Karpas-422 (cell line): ENCODE data around the gene SMCP. TPM values are rescaled to one million over a fixed set of nuclear protein-coding genes. Genes with fewer than 3 reads are reported as not detected.

ENCODE experiments used
- DNase-seq: peaks from one replicate; pipeline ENCODE4 v3.0.0-alpha.2; 2015
- H2AFZ ChIP-seq: fragments of 200-600 bp; sonication (generic); 2 replicates; pipeline ENCODE4 v1.6.1; 2014; ENCODE audit warnings: antibody characterized with exemption, low read length, mixed read lengths
- H3K27ac ChIP-seq: fragments of 200-600 bp; sonication (generic); 2 replicates; pipeline ENCODE4 v1.5.1; 2014; ENCODE audit warnings: mild to moderate bottlenecking, low read length, moderate library complexity
- H3K27me3 ChIP-seq: fragments of 200-600 bp; sonication (generic); 2 replicates; pipeline ENCODE4 v1.6.1; 2014; ENCODE audit warnings: low read length, mixed read lengths
- H3K36me3 ChIP-seq: fragments of 200-600 bp; sonication (generic); 2 replicates; pipeline ENCODE4 v1.6.1; 2014; ENCODE audit warnings: low read length, mixed read lengths; ENCODE audit not compliant: insufficient read depth
- H3K4me1 ChIP-seq: fragments of 200-600 bp; sonication (generic); 2 replicates; pipeline ENCODE4 v1.6.1; 2014; ENCODE audit warnings: mild to moderate bottlenecking, low read length, mixed read lengths
- H3K4me2 ChIP-seq: fragments of 200-600 bp; sonication (generic); 2 replicates; pipeline ENCODE4 v1.6.1; 2014; ENCODE audit warnings: low read length, low read depth, mild to moderate bottlenecking; ENCODE audit not compliant: poor library complexity, severe bottlenecking
- H3K4me3 ChIP-seq: fragments of 200-600 bp; sonication (generic); 2 replicates; pipeline ENCODE4 v1.5.1; 2014; ENCODE audit warnings: mild to moderate bottlenecking, antibody characterized with exemption, low read length, mixed read lengths
- H3K79me2 ChIP-seq: fragments of 200-600 bp; sonication (generic); 2 replicates; pipeline ENCODE4 v1.6.1; 2014; ENCODE audit warnings: mild to moderate bottlenecking, low read length, mixed read lengths
- H3K9ac ChIP-seq: fragments of 200-600 bp; sonication (generic); 2 replicates; pipeline ENCODE4 v1.6.0; 2014; ENCODE audit warnings: low read length
- H3K9me2 ChIP-seq: fragments of 200-600 bp; sonication (generic), shearing (Covaris generic); replicated peaks from 2 replicates; pipeline ENCODE4 v1.6.0; 2014; ENCODE audit warnings: mild to moderate bottlenecking, low read length, moderate library complexity; ENCODE audit not compliant: insufficient read depth
- H3K9me3 ChIP-seq: fragments of 300-700, 200-600 bp; sonication (generic); 2 replicates; pipeline ENCODE4 v1.6.1; 2014; ENCODE audit warnings: low read length, mixed read lengths
- H4K20me1 ChIP-seq: fragments of 200-600 bp; sonication (generic); 2 replicates; pipeline ENCODE4 v1.6.1; 2014; ENCODE audit warnings: mild to moderate bottlenecking, antibody characterized with exemption, low read length, low read depth; ENCODE audit not compliant: insufficient read depth
- total RNA-seq: library from RNA; depleted of rRNA; stranded (reverse); fragments of >200 nt; shearing (Covaris generic); gene quantifications from 2 replicates; pipeline ENCODE4 v1.2.3, GENCODE V29; 2014; ENCODE audit warnings: low replicate concordance

The SMCP gene
- total RNA-seq, 1 experiment from 2014 or later, result not detected

DNA sequence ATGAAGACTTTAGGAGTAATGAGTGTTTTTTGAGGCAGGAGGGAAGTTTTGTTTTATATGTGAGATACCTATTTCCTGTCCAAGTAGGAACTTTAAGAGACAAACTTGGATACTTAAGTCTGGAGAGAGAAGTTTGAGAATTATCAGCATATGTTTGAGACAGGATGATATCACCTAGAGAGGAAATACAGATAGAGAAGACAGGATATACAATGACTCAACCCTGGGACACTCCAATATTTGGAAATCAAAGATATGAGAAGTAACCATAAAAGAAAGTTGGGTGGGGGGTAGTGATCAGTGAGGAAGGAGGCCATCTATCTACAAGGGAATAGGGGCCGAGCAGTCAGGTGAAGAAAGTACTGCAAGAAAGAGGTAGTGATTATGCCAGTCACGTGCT lies 11.8 kb upstream of the SMCP start:
- Histone ChIP-seq H3K36me3 (no peaks in the 10 kb centered on the region), H2AFZ (no peak overlapping the region), H3K27ac (no peak overlapping the region), H4K20me1 (no peaks in the 10 kb centered on the region), H3K27me3 (no peaks in the 10 kb centered on the region), H3K4me1 (no peaks in the 10 kb centered on the region), H3K9me2 (no peaks in the 10 kb centered on the region), H3K9me3 (no peaks in the 10 kb centered on the region), H3K79me2 (no peaks in the 10 kb centered on the region), H3K4me3 (no peak overlapping the region), H3K4me2 (no peak overlapping the region), H3K9ac (no peak overlapping the region)
- no peak for DNase-seq

DNA sequence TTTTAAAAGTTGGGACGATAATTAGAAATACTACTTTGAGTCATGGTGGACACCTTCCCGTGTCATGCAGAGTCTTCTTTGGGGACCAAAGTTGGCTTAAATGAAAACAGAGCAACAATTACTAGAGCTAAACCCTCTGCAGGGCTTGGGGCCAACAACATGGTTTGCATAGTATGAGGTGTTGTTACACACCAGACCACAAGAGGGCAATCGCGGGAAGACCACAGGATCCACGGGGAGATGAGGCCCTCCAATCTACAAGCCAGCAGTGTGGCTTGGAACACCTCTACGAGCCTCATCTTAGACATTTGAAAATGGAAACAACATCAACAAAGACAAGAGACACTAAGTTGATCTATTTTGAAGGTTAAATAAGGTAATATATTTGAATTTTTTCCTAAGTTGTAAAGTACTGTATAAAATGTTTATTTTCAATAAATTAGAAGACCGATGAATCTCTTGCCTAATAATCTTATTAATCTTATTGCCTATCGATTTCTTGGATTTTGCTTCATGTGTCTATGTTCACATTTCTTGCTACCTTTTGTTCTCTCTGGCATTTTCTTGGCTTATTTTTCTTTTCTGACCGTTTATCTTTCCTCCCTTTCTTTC lies 8.2 kb upstream of the SMCP start:
- Histone ChIP-seq H3K36me3 (no peaks in the 10 kb centered on the region), H2AFZ (no peak overlapping the region), H3K4me2 (no peak overlapping the region), H4K20me1 (no peaks in the 10 kb centered on the region), H3K4me3 (no peak overlapping the region), H3K9me2 (no peaks in the 10 kb centered on the region), H3K27ac (no peak overlapping the region), H3K9ac (no peak overlapping the region), H3K9me3 (no peaks in the 10 kb centered on the region), H3K4me1 (peaks cover 5% of the 10 kb centered on the region; the same call in 1 of the 2 replicates), H3K79me2 (no peaks in the 10 kb centered on the region), H3K27me3 (no peaks in the 10 kb centered on the region)
- peak; percentile 89 for DNase-seq

DNA sequence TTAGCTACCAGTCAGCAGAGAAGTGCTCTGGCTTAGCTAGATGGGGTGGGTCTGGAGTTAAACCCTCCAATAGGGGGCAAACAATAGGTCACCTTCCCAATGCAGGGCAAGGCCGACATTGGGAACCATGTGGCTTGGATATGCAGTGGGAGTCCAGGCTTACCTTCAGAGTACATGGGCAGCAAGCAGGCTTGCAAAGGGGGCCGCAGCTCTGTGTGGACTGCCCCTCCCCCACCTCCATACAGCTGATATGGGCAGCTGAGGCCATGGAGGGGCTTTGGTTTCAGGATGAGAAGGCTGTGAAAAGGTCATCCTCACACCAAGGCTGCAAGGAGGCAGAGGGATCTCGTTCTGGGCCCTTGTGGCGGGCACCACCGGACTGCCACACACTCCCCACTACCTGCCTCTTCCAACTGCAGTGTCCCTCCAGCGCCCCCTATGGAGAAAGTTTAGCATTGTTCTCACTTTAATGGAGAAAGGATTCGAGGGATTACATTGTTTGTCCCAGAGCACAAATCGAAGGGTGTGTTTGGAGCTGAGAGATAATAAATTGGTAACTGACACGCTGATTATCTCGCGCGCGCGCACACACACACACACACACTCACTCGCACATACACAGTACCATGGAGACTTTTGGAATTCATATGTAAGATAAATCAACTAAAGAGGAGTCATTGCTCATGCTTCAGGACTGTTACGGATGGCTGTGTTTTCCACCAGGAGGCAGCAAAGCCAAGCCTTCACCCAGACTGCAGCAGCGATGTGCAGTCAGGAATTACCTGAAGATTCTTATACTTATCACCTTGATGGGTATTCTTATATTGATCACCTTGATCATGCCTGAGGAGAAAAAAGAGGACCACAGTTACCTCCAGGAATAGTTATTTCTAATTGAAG lies 7.0 kb upstream of the SMCP start:
- Histone ChIP-seq H2AFZ (no peak overlapping the region), H3K9me3 (no peaks in the 10 kb centered on the region), H3K4me2 (no peak overlapping the region), H3K27me3 (no peaks in the 10 kb centered on the region), H3K79me2 (no peaks in the 10 kb centered on the region), H3K4me1 (peaks cover 5% of the 10 kb centered on the region; the same call in 1 of the 2 replicates), H4K20me1 (no peaks in the 10 kb centered on the region), H3K27ac (no peak overlapping the region), H3K9me2 (no peaks in the 10 kb centered on the region), H3K9ac (no peak overlapping the region), H3K4me3 (no peak overlapping the region), H3K36me3 (no peaks in the 10 kb centered on the region)
- peak; percentile 79 for DNase-seq

DNA sequence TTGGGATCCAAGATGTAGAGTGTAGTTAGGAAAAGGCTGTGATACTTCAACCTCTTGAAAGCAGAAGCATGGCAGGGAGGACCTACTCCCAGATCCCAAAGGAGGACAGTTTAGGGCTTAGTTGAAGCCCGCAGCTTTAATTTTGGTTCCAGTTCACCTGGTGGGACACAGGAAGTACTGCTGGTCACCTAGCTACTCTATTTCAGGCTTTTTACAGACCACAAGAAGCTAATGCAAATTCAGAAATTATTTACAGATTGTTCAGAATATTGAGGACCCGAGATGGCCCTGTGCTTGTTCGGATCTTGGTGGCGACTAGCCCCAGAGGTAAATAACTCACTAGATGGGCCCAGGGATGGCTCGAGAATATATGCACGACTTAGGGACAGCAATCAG lies 6.4 kb upstream of the SMCP start:
- H3K4me1 ChIP-seq, result peaks cover 5% of the 10 kb centered on the region; the same call in 1 of the 2 replicates
- no peak for DNase-seq
- no peaks in the 10 kb centered on the region for H3K36me3 ChIP-seq
- H4K20me1 ChIP-seq, result no peaks in the 10 kb centered on the region
- H3K9ac ChIP-seq, result no peak overlapping the region
- no peaks in the 10 kb centered on the region for H3K79me2 ChIP-seq
- H3K27me3 ChIP-seq, result no peaks in the 10 kb centered on the region
- no peaks in the 10 kb centered on the region for H3K9me2 ChIP-seq
- no peak overlapping the region for H2AFZ ChIP-seq
- H3K4me2 ChIP-seq, result no peak overlapping the region
- H3K27ac ChIP-seq, result no peak overlapping the region
- no peak overlapping the region for H3K4me3 ChIP-seq
- H3K9me3 ChIP-seq, result no peaks in the 10 kb centered on the region

DNA sequence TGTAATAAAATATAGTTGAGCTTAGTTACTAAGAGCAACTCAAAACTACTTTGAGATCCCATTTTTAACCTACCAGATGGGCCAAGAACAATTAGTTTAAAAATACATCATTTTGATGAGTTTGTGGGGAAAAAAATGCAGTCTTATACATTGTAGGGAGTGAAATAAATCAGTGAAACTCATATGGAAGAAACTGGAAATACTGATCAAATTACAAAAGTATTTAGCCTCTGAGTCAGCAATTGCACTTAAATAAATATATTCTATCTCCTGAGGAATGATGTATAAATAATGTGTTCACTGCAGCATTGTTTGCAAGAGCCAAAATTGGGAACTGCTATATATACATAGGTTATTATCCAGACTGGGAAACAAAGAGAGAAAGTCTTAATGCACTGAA lies 4.6 kb upstream of the SMCP start:
- Histone ChIP-seq H3K9me2 (no peaks in the 10 kb centered on the region), H3K27ac (no peak overlapping the region), H3K9me3 (no peaks in the 10 kb centered on the region), H4K20me1 (no peaks in the 10 kb centered on the region), H2AFZ (no peak overlapping the region), H3K9ac (no peak overlapping the region), H3K36me3 (no peaks in the 10 kb centered on the region), H3K4me1 (peaks cover 5% of the 10 kb centered on the region; the same call in 1 of the 2 replicates), H3K27me3 (no peaks in the 10 kb centered on the region), H3K4me2 (no peak overlapping the region), H3K79me2 (no peaks in the 10 kb centered on the region), H3K4me3 (no peak overlapping the region)
- DNase-seq, result no peak

DNA sequence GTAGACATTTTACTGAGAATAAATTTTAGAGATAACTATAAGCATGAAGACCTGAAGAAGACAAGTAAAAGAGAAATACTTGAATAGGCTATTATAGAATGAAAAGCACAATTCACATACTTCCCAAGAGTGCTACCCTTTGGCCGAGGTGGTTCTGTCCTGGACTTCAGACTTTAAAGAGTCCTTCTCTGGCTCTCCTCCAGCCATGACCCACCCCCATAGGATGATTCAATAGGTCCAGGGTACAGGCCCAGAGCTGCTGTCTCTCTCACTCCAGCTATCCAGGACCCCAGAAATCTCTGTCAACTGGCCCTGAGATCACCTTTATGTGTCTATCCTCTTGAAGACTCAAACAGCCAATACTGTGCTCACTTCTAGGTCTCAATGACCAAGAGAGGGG lies 1.3 kb upstream of the SMCP start:
- Histone ChIP-seq H3K9ac (no peak overlapping the region), H3K9me2 (no peaks in the 10 kb centered on the region), H3K4me2 (no peak overlapping the region), H3K9me3 (no peaks in the 10 kb centered on the region), H3K27me3 (no peaks in the 10 kb centered on the region), H2AFZ (no peak overlapping the region), H3K36me3 (no peaks in the 10 kb centered on the region), H4K20me1 (no peaks in the 10 kb centered on the region), H3K79me2 (no peaks in the 10 kb centered on the region), H3K4me1 (peaks cover 2% of the 10 kb centered on the region; the same call in 1 of the 2 replicates), H3K27ac (no peak overlapping the region), H3K4me3 (no peak overlapping the region)
- DNase-seq, result no peak

DNA sequence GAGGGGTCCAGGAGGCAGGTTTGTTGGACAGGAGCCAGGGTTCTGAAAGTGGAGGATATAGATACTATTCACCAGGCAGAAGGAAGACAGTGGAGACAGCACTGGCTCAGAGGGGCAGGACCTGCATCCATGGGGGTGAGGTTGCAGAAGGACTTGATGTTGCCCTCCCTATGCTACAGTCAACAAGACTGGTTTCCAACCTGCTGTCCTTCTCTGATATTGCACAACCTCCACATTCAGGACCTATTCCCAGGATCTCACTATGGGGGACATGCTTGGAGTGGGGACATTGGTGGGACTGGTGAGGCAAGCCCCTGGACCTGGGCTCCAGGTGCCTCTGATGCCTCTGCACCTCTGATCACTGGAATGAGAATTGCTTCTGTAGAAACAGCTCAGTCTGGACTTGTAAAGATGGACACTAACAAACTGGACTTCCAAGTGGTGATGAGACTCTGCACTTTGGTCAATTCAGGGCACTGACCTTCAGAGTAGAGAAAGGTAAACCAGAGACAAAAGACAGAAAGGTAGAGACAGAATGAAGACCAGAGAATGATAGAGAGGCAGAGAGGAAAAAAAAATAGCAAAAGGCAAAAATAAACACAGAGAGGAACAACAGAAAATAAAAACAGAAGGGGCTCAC lies 1.6 kb downstream of the SMCP start:
- no peaks in the 10 kb centered on the region for H3K36me3 ChIP-seq
- H3K27me3 ChIP-seq, result no peaks in the 10 kb centered on the region
- H3K9me3 ChIP-seq, result no peaks in the 10 kb centered on the region

DNA sequence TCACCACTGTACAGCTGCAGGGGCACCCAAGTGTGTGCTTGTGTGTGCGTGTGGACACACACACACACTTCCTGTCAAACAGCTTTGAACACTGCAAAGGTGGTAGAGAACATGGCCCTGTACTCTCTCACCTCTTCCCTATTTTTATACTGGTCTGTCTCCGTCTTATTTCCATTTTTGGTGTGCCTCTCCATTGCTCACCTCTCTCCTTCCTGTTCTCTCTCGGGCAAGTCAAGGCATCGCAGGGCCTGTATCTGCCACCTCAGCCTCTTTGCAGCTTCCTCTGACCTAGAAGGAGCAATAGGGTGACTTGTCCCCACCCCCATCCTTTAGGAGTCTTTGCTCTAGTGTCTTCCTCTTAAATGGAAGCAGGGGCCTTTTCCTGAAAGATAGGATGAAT lies 2.2 kb downstream of the SMCP start:
- no peak overlapping the region for H3K4me3 ChIP-seq
- no peak overlapping the region for H3K4me2 ChIP-seq
- H3K79me2 ChIP-seq, result no peaks in the 10 kb centered on the region
- no peak overlapping the region for H3K27ac ChIP-seq
- H3K9me2 ChIP-seq, result no peaks in the 10 kb centered on the region
- DNase-seq, result no peak
- no peak overlapping the region for H3K9ac ChIP-seq
- no peak overlapping the region for H2AFZ ChIP-seq
- no peaks in the 10 kb centered on the region for H3K36me3 ChIP-seq
- no peaks in the 10 kb centered on the region for H3K27me3 ChIP-seq
- no peaks in the 10 kb centered on the region for H4K20me1 ChIP-seq
- H3K9me3 ChIP-seq, result no peaks in the 10 kb centered on the region
- peaks cover 5% of the 10 kb centered on the region; the same call in 1 of the 2 replicates for H3K4me1 ChIP-seq

More for the DNA sequence above, 1.6 kb downstream of the SMCP start:
- H3K27ac ChIP-seq, result no peak overlapping the region
- H3K79me2 ChIP-seq, result no peaks in the 10 kb centered on the region
- H3K9ac ChIP-seq, result no peak overlapping the region
- no peak overlapping the region for H2AFZ ChIP-seq
- DNase-seq, result no peak
- no peak overlapping the region for H3K4me3 ChIP-seq
- no peak overlapping the region for H3K4me2 ChIP-seq
- peaks cover 5% of the 10 kb centered on the region; the same call in 1 of the 2 replicates for H3K4me1 ChIP-seq
- no peaks in the 10 kb centered on the region for H3K9me2 ChIP-seq
- H4K20me1 ChIP-seq, result no peaks in the 10 kb centered on the region
